Stimulated activated CD4-positive, alpha-beta T cell treated with anti-CD3 and anti-CD28 coated beads, Interleukin-15, amount 100 ng/mL, for 1 hour (primary cell): Measurements from ENCODE around the gene TSPAN9.

Experiments
- DNase-seq, 2 donors: peaks; one replicate each; pipeline ENCODE4 v3.0.0-alpha.2; 2020; ENCODE audit warnings: low read depth in 1 of 2, low spot score in 1 of 2

The TSPAN9 gene

DNA sequence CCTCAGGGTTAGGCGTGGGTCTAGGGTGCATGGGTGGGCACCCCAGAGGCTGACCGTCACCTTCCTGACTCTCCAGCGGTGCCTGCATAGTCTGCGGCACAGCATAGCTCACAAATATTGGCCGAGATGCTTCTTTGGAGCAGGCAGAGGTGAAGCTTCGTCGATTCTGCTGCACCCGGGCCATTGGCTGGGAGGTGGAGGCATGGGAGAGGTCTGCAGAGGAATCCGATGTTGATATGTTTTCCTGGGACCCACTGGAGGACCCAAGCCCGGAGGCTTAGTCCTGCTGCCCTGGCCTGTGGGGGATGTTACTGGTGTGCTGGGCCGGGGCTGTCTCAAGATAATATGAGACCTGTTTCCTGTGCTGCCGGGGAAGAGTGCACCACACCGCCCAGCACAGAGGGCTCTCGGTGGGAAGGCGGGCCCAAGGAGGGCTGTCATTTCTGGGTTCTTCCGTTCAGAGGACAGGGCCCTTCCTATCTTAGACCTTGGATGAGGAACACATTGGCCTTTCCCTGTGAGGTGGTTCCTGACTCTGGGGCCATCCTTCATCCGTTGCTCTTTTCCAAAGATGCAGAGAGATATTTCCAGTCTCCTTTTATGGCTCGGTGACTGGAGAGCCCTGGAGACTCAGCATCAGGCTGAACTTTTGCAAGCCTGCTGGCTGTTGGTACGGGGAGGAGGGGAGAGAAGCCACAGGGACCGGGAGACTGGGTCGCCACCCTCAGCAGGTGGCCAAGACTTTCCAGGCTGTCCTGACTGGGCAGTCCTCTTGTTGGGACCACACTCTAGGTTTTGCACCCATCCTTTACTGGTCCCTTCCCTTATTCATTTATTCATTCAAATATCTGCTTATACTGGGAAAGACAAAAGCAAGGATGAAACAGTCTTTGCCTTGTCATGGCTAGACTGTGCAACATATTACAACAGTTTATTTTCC, 143.5 kb downstream of the TSPAN9 start:
- DNase-seq, result no peak

DNA sequence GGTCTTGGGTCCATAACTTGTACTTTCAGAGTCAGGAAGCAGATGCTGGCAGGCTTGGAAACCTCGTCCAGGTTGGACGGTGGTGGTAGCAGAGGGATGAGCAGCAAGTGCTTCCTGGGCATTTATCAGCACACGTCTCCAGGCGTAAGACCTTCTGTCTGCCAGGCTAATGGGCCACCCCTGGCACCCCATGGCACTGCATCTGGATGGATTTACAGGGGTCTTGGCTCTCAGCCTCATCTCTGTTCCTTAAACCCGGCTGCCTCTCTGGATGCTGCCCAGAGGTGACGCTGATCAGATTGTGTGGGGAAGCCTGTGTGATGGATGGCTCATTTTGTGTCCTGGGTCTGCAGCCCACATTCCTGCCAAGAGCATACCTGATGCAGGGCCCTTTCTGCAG, 145.1 kb downstream of the TSPAN9 start:
- no peak for DNase-seq

DNA sequence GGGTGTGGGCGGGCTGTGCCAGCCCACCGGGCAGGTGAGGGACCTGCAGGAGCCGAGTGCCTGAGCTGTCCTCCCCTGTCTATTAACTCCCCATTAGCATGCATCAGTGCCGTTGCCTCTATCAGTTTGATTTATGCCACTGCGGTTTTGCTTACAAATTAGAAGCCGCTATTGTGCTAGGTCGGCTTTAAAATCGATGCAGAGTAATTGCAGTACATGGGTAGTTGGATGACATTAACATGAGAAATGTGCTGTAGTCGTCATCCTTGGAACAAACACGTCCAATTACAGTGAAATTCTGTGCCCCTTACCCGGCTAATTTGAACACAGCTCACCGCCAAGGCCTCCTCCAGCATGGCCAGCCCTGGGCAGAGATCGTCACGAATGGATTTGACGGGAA, 145.8 kb downstream of the TSPAN9 start:
- no peak for DNase-seq

DNA sequence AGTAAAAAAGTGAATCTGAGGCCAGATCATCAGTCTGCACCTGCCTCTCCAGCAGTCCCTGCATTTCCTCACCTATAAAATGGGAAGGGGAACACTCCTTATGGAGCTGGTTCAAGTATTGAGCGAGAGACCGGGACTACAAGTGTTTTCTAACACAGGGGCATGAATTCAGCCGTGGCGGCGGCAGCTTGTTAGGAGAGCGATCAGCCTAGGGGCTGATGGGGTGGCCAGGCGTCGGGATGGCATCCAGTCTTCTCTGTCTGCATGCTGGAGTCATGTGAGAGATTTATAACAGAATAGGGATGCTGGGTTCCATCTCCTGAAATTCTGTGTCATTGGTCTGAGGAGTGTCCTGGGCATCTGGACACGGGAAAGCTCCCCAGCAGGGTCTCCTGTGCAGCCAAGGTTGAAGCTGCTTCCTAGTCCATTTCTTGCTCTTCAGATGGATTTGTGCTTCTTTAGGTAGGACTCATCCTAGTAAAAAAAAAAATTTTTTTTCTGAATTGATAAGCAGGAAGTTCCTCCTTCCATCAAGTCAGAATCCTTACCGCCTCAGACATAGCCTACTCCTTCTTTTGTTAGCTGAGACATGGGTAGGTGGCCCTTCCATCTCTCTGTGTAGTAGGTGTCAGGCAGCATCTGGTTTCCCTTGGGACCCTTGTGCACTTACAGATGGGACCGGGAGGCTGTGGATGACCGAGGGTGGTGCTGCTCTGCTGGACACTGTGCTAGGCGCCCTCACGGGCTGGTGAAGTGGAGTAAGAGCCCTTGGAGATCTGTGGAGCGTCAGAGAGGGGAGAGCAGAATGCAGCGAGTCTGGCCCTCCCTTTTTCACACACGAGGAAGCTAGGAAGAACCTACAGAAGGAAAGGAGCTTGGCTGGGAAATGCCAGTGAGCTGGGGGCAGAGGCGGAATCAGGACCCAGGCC, 146.7 kb downstream of the TSPAN9 start:
- DNase-seq, result no peak

DNA sequence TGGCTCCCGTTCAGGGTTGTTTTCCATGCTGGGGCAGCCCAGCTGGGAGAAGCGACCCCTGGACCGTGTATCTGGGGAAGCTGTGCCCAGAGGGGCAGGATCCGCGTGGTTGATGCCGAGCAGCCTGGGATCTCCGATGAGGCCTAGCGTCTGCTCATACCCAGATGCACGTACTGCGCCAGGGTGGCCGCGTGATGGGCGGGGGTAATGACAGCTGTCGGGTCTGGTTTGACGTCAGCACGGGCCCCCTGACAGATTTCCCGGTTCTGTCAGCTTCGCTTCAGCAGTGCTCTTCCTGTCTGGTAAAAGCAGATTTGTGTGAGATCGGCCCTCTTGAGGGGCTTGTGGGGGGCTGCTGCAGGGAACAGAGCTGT, 147.3 kb downstream of the TSPAN9 start:
- DNase-seq, result no peak

DNA sequence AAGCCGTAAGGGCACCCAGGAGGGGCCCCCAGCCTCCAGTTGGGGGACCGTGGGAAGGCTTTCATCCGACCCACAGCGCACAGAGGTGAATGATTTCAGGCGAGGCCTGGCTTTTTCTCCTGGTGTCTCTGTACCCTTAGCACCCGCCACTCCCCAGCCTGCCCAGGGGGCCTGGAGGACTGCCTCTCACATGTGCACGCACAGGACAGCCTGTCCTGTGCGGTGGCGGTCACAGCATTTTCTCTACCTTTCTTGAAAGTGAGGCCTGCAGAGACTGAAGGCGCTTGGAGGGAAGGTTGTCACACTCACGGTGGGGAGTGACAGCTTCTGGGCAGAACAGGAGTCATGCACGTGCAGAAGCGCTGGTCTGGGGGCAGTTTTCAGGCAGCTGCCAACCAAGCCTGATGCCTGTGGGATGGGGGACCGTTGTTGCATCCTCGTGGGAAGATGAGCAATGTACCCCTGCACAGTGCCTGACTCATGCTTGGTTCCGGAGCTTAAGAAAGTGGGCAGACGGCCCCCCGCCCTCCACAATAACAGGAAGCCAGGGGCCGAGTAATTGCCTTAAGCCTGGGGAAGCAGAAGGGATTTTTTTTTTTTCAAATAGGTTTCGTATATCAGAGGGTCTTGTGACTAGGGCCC, 148.1 kb downstream of the TSPAN9 start:
- DNase-seq, result no peak

DNA sequence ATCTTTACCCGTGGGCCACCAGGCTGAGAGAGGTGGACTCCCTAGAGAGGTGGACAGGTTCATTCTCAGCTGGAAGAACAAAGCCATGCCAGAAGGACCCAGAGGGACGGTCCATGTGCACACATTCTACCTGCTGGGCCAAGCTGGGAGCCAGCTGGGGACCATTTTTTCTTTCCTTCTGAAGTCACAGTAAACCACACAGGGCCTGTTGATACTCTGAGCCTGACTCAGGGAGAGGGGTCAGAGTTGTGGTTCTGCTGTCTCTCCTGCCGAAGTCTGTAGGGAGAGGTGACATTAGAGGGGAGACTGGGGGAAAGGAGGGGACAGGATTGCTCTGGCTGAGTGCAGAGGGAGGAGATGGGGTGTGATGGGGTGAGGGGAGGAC, 148.6 kb downstream of the TSPAN9 start:
- DNase-seq, result no peak

DNA sequence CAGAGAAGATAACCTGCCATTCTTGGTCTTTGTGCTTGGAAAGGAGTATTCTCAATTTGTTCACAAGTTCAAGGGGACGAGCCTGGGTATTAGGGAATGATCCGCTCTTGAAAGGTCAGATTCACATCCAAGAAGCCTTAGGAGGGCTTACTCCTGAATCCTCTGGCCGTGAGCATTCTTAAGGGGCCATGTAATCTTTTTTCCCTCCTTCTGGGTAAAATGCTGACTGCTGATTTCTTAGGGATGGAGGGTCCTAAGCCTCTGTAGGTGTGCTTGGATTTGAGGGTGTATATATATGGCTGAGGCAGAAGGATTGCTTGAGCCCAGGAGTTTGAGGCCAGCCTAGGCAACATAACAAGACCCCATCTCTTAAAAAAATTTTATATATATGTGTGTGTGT, 149.1 kb downstream of the TSPAN9 start:
- no peak for DNase-seq

DNA sequence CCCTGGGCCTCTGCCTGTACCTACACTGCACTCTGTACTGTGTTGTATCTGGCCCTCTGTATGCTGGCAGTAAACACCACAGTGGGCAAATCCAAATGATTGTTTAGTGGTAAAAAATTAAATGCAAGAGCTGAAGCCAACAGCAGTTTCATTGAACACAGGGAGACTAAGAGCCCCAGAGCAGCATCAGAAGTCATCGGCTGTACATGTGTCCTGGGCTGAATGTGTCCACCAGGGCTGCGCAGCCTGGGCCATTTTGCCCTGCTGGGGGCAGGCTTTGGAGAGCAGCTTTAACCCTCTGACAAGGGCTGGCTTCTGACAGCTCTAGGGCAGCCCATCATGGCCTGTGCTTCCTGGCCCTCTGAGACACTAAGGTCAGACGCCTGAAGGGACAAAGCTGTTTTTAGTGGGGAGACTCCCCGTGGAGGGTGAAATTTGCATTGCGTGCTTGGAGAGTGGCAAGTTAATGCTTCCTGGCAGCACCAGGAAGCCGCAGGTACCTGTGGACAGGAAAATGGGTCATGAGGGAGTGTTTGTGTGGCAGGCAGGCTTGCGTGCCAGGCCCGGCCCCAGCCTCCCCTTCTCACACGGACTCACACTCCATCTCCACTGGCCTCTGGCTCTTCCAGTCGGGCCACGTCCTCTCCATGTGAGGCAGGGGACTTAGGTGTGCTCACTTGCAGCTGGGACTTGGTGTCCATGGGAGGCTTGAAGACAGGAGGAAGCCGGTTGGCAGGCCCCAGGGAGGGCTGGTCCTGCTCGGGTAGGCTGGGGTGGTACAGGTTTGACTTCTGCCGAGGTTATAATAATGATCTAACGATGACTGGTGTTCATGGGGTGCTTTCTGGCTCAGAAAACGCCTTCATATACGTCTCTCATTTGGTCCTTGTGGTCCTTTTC, 150.1 kb downstream of the TSPAN9 start:
- no peak for DNase-seq

DNA sequence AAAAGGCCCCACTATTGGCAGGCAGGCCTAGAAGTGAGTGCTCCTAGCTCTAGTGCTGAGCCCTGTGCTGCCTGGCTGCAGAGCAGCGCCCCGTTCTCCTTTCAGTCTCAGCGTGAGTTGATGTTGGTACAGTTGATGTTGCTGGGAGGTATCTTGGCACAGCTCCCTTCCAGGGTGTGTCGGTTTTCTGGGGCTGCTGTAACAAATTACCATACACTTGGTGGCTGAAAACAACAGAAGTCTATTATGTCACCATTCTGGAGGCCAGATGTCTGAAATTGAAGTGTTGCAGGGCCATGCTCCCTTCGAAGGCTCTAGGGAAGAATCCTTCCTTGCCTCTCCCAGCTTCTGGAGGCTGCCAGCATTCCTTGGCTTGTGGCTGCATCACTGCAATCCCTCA, 151.4 kb downstream of the TSPAN9 start:
- no peak for DNase-seq

DNA sequence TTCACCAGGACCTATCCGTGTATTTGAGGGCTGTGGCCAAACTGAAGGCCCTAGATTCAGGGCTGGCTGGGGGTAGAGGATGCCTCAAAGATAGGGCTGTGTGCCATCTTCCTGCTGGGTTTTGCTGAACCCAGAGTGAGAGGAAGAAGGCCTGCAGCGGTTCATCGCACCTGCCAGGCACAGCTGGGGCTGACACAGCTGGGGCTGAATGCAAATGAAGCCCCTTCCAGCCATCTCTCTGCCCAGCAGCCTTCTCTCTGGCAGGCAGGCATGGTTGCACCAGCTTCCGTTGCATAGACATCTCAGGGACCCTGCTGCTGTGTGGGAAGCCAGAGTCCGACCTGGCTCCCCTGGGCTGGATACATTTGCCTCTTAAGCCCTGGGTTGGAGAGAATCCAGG, 152.4 kb downstream of the TSPAN9 start:
- no peak for DNase-seq

DNA sequence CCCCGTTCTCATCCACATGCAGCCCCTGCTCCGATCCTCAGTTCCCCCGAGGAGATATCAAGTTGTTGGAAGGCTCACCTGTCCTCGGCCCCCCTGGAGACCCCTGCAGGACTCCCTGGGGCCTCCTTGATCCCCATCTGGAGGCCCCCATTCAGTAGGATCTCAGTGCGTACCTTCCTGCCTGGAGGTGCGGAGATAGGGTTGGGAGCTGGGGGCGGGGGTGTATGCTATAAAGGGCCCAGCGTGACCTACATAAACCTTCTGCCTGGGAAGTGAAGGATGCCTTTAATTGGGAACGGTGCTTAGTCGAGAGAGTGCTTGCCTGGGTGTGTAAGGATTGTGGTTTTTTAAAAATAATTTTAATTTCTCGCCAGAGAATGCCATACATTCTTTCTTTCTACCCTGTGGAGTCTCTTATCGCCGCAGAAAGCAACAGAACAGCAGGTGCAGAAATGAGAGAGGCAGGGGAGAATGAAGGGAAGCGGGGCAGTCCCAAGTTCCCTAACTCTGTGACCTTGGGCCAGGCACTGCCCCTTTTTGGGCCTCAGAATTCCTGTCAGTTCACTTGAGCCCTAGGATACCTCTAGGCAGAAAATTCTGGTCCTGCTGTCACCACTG, 153.7 kb downstream of the TSPAN9 start:
- no peak for DNase-seq

DNA sequence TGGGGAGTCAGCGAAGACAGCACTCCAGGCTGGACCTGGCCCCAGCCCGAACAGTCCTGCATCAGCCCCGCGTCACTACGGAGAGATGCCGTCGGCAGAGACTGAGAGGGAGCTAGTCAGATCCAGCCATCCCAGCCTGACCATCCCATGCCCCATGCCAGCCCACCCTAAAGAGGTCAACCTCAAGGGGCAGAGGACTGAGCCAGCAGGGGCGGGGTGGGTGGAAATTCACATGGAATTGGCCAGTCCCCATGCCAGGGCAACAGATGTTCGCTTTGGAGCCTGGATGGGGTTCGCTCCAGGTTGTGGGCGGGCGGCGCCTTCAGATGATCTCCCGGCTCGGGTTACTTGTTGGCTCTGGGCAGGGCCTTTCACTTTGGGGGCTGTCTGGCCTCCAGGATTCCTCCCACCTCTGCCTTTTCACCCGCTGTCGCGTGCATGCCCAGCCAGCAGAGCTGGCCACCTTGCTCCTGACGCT, 154.3 kb downstream of the TSPAN9 start:
- no peak for DNase-seq

DNA sequence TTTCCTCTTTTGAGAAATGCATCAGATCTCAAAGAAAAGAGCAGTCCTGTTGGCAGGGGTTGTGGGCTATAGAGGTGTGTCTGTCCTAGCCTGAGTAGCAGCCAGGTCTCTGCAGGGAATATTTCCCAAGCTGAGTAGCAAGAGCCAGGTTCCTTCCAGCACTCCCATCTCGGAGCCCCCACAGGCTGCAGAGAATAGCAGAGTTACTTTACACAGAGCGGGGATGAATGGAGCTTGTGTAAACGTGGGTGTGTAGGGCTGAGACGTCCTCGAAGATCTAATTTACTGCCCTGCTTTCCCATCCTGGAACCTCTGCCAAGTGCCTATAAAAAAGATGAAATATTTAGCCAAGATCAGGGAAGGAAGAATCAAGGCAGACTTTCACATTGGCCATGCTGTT, 156.6 kb downstream of the TSPAN9 start:
- DNase-seq, result no peak

DNA sequence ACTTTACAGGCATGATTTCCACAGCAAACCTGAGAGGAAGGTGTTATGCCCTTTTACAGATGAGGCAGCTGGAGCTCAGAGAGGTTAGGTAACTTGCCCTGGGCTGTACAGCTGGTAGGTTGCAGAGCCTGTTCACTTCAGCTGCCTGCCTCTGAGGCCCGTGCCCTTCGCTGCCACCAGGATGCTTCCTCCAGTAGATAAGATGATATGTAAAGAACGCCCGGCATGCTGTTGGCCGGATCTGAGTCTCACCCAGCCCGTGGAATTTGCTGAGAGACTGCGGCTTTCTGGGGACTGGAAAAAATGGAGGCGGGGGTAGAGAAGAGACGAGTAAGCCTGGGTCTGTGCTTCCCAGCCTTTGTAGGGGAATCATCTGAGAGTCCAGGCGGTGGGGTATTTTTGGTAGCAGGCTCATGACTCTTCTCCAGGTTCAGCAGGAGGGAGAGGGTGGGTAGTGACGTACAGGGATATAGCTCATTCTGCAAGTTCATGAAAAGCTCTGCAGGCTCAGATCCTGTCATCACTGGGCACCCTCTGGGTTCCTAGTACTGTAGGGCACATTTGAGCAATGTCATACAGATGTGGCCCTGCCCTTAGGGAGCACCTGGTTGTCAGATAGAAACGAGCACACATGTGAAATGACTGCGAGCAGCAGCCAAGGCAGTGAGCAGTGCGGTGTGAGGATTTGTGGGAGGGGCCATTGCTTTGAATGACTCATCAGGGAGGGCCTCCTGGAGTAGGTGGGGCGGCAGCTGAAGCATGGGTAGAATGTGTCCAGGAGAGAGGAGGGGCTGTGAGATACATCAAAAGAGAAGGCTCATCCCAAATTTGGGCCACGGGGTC, 159.4 kb downstream of the TSPAN9 start:
- DNase-seq, result no peak

DNA sequence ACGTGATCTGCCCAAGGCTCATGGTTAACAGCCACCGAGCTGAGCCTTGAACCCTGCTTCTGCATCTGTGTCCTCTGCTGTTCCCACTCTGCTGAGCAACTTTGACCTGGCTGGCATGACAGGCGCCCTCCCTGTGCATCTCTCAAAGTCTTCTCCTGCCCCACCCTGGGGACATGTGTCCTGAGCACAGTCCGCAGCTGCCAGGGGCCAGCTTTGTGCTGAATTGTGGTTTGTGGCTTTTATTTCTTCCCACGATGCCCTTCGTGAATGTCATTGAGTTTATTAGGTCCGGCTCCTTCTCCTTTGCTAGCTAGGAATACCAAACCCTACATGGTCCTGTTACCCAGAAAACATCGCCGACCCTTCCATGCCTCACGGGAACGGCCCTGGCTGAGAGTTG, 161.0 kb downstream of the TSPAN9 start:
- no peak for DNase-seq

DNA sequence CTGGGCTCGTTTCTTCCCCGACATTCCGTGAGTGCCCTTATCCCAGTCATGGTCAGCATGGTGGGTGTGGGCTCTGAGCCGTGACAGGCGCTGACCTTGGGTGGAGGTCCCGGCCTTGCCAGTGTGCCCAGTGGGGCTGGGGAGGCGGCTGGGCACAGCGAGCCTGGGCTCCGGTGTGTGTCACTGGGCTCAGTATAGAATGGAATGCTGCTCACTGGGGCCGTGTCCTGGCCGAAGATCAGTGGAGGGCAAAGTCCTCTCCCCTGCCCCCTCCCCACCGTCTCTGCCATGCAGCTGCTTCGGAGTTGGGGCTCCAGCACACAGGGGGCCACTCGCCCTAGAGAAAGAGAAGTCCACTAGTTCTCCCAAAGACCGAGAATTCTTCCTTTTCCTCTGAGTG, 164.4 kb downstream of the TSPAN9 start:
- no peak for DNase-seq

DNA sequence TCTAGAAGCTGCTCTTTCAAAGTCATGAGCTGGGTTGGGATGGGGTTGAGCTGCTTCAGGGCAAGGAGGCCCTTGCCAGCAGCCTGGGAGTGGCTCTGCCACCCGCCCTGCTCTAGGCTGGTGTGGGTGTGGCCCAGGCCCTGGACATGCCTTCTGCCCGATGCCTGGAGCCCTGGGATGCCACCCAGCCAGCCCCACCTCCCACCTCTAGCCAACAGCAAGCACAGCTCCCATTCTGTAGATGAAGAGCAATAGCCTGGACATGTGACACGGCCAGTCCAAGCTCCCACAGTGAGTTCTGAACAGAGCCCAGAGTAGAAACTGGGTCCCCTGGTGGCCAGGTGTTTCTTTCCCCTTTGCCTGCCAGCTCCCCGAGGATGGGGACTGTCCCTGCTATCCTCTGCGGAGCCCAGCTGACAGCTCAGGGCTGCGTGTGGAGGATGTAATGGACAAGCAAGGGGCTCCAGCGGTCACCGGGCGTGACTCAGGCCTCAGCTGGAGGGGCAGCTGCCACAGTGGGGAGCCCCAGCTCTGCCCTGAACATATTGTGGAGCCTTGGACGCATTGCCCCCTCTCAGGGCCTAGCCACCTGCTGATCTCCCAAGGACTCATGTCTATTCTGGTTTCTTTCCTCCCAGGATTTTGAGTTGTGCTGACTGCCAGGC, 165.2 kb downstream of the TSPAN9 start:
- no peak for DNase-seq
